CD4-positive, CD25-positive, alpha-beta regulatory T cell (primary cell): ENCODE results near the gene IRF2BP2. TPM values are rescaled to one million over a fixed set of nuclear protein-coding genes. Genes with fewer than 3 reads are reported as not detected.
A peak's percentile ranks its signal among the peaks of the same experiment; 100 is the strongest.

Experiments
- ATAC-seq, 2 donors: fragments of 150-1000 bp; cut with Tn5 transposase; one replicate each; pipeline ENCODE4 v1.10.0; 2021; ENCODE audit warnings: low read depth in 2 of 2, moderate number of reproducible peaks in 2 of 2, moderate library complexity in 1 of 2
- DNase-seq, 3 donors: peaks; one replicate each; pipeline versions ENCODE4 v3.0.0 to v3.0.0-alpha.2; 2012 to 2022; ENCODE audit warnings: mixed read lengths in 1 of 3
- H3K27ac ChIP-seq: one replicate; pipeline ENCODE4 v1.7.0; 2013; ENCODE audit warnings: mild to moderate bottlenecking, low read length; ENCODE audit not compliant: insufficient read depth, poor library complexity, severe bottlenecking
- H3K27me3 ChIP-seq: one replicate; pipeline ENCODE4 v1.7.0; 2013; ENCODE audit warnings: low read length; ENCODE audit not compliant: control insufficient read depth, insufficient read depth
- H3K36me3 ChIP-seq: one replicate; pipeline ENCODE4 v1.7.0; 2013; ENCODE audit warnings: mild to moderate bottlenecking, low read length, moderate library complexity; ENCODE audit not compliant: control insufficient read depth, insufficient read depth
- H3K4me1 ChIP-seq: 2 replicates; pipeline ENCODE4 v1.7.0; 2013; ENCODE audit warnings: mild to moderate bottlenecking, low read length; ENCODE audit not compliant: insufficient read depth, control insufficient read depth, poor library complexity, severe bottlenecking
- H3K4me3 ChIP-seq: one replicate; pipeline ENCODE4 v1.7.0; 2013; ENCODE audit warnings: low read depth, mild to moderate bottlenecking, low read length, moderate library complexity
- H3K9me3 ChIP-seq, 2 experiments: 1 replicate in 1 of 2; 2 replicates in 1 of 2; pipeline ENCODE4 v1.7.0; 2013; ENCODE audit warnings: low read length in 2 of 2, mild to moderate bottlenecking in 1 of 2, moderate library complexity in 1 of 2; ENCODE audit not compliant: control insufficient read depth in 2 of 2
- H3K27ac Mint-ChIP-seq, 3 donors: one replicate each; pipeline ENCODE4 v1.8.0; 2020 to 2022; ENCODE audit warnings: mild to moderate bottlenecking in 3 of 3, mixed read lengths in 3 of 3, moderate library complexity in 2 of 3
- H3K27me3 Mint-ChIP-seq: one replicate; pipeline ENCODE4 v1.8.0; 2022; ENCODE audit warnings: mild to moderate bottlenecking, mixed read lengths
- H3K36me3 Mint-ChIP-seq: one replicate; pipeline ENCODE4 v1.8.0; 2020; ENCODE audit warnings: mixed read lengths
- H3K4me1 Mint-ChIP-seq, 4 donors: one replicate each; pipeline ENCODE4 v1.8.0; 2020 to 2022; ENCODE audit warnings: mixed read lengths in 4 of 4, mild to moderate bottlenecking in 1 of 4
- H3K4me3 Mint-ChIP-seq, 4 donors: one replicate each; pipeline ENCODE4 v1.8.0; 2020 to 2022; ENCODE audit warnings: mild to moderate bottlenecking in 4 of 4, mixed read lengths in 4 of 4, moderate library complexity in 3 of 4
- H3K9me3 Mint-ChIP-seq, 7 donors: one replicate each; pipeline ENCODE4 v1.8.0; 2020 to 2022; ENCODE audit warnings: mixed read lengths in 7 of 7, mild to moderate bottlenecking in 3 of 7, moderate library complexity in 2 of 7
- polyA plus RNA-seq, 4 donors: library from polyadenylated mRNA; unstranded; fragments of 300-500 nt; fragmentation: Illumina TruSeq; gene quantifications; one replicate each; pipeline ENCODE4 v1.2.3, GENCODE V29; 2021
- total RNA-seq: library from RNA; stranded (reverse); gene quantifications from one replicate; pipeline ENCODE4 v1.2.3, GENCODE V29; 2022

IRF2BP2 gene
- total and polyA plus RNA-seq, 5 donors from 2014 or later: 21.1 to 375 (median 25.4) TPM

GRCh38 chr1:234617131-234617985 lies 7.4 kb upstream of the IRF2BP2 start:
- H3K27ac ChIP-seq: no peak overlapping the region
- peaks cover 6 to 17% (median 11%) of the 10 kb centered on the region in 4 donors for H3K4me1 Mint-ChIP-seq
- H3K9me3 ChIP-seq: no peaks in the 10 kb centered on the region
- H3K36me3 Mint-ChIP-seq: no peaks in the 10 kb centered on the region
- H3K4me3 Mint-ChIP-seq: no peak overlapping the region
- peaks cover 14% of the 10 kb centered on the region for H3K4me1 ChIP-seq
- H3K36me3 ChIP-seq: no peaks in the 10 kb centered on the region
- H3K27me3 ChIP-seq: peaks cover 1% of the 10 kb centered on the region
- no peak overlapping the region for H3K4me3 ChIP-seq
- ATAC-seq (no peak), DNase-seq (no peak)
- H3K27me3 Mint-ChIP-seq: peaks cover 7% of the 10 kb centered on the region
- peak overlapping the region in 1 of 3 donors; percentile 13 for H3K27ac Mint-ChIP-seq
- no peaks in the 10 kb centered on the region for H3K9me3 Mint-ChIP-seq

- H3K9me3 ChIP-seq: no peaks in the 10 kb centered on the region
- H3K36me3 Mint-ChIP-seq: no peaks in the 10 kb centered on the region
- H3K36me3 ChIP-seq: no peaks in the 10 kb centered on the region
- H3K9me3 Mint-ChIP-seq: no peaks in the 10 kb centered on the region
- peaks cover 1% of the 10 kb centered on the region for H3K27me3 ChIP-seq
- ATAC-seq: no peak
- DNase-seq: no peak
- no peak overlapping the region for H3K27ac ChIP-seq
- H3K27ac Mint-ChIP-seq: no peak overlapping the region
- peaks cover 6 to 24% (median 18%) of the 10 kb centered on the region in 4 donors for H3K4me1 Mint-ChIP-seq
- no peak overlapping the region for H3K4me3 Mint-ChIP-seq
- H3K4me3 ChIP-seq: no peak overlapping the region
- H3K4me1 ChIP-seq: peaks cover 21% of the 10 kb centered on the region
- peaks cover 7% of the 10 kb centered on the region for H3K27me3 Mint-ChIP-seq
Observed at GRCh38 chr1:234616644-234617043, 6.7 kb upstream of the IRF2BP2 start.

- Histone ChIP-seq H3K4me3 (no peak overlapping the region), H3K9me3 (no peaks in the 10 kb centered on the region), H3K36me3 (no peaks in the 10 kb centered on the region), H3K4me1 (peaks cover 31% of the 10 kb centered on the region), H3K27me3 (no peaks in the 10 kb centered on the region), H3K27ac (peak overlapping the region; percentile 99)
- Mint-ChIP-seq H3K27me3 (peaks cover 10% of the 10 kb centered on the region), H3K4me1 (peaks cover 11 to 30% (median 23%) of the 10 kb centered on the region in 4 donors), H3K4me3 (peak overlapping the region in 2 of 4 donors; percentile 11 to 81), H3K27ac (no peak overlapping the region), H3K36me3 (peaks cover 3% of the 10 kb centered on the region), H3K9me3 (peaks cover 0 to 2% (median 0%) of the 10 kb centered on the region in 7 donors)
- DNase-seq: no peak
- no peak for ATAC-seq
Observed at GRCh38 chr1:234614081-234614489, 4.1 kb upstream of the IRF2BP2 start.

GRCh38 chr1:234613128-234613875 lies 3.3 kb upstream of the IRF2BP2 start:
- peak overlapping the region; percentile 99 to 100 (median 99) for H3K27ac Mint-ChIP-seq
- peaks cover 3% of the 10 kb centered on the region for H3K36me3 Mint-ChIP-seq
- Histone ChIP-seq H3K27me3 (no peaks in the 10 kb centered on the region), H3K4me3 (peak overlapping the region; percentile 78), H3K4me1 (peaks cover 31% of the 10 kb centered on the region), H3K9me3 (no peaks in the 10 kb centered on the region), H3K36me3 (no peaks in the 10 kb centered on the region), H3K27ac (peak overlapping the region; percentile 99)
- H3K4me3 Mint-ChIP-seq: peak overlapping the region; percentile 81 to 95 (median 92)
- H3K4me1 Mint-ChIP-seq: peaks cover 11 to 30% (median 23%) of the 10 kb centered on the region in 4 donors
- H3K9me3 Mint-ChIP-seq: peaks cover 0 to 2% (median 0%) of the 10 kb centered on the region in 7 donors
- DNase-seq (peak in 1 of 3 donors; percentile 43), ATAC-seq (no peak)
- H3K27me3 Mint-ChIP-seq: peaks cover 12% of the 10 kb centered on the region

- Mint-ChIP-seq H3K36me3 (peaks cover 10% of the 10 kb centered on the region), H3K27me3 (peaks cover 16% of the 10 kb centered on the region)
- peak; percentile 17 for ATAC-seq
Observed at GRCh38 chr1:234612352-234613127, 2.6 kb upstream of the IRF2BP2 start.

GRCh38 chr1:234611847-234612351 lies 1.9 kb upstream of the IRF2BP2 start:
- peaks cover 11 to 40% (median 31%) of the 10 kb centered on the region in 4 donors for H3K4me1 Mint-ChIP-seq

More at GRCh38 chr1:234612352-234613127, 2.6 kb upstream of the IRF2BP2 start:
- H3K9me3 ChIP-seq: no peaks in the 10 kb centered on the region
- peaks cover 35% of the 10 kb centered on the region for H3K4me1 ChIP-seq
- peaks cover 3% of the 10 kb centered on the region for H3K36me3 ChIP-seq
- peak overlapping the region; percentile 81 to 95 (median 92) for H3K4me3 Mint-ChIP-seq
- peak overlapping the region; percentile 78 for H3K4me3 ChIP-seq
- H3K4me1 Mint-ChIP-seq: peaks cover 11 to 37% (median 27%) of the 10 kb centered on the region in 4 donors
- DNase-seq: peak; percentile 72 to 85 (median 73)
- H3K9me3 Mint-ChIP-seq: peaks cover 0 to 2% (median 0%) of the 10 kb centered on the region in 7 donors
- H3K27ac ChIP-seq: peak overlapping the region; percentile 99
- H3K27me3 ChIP-seq: no peaks in the 10 kb centered on the region
- peak overlapping the region; percentile 99 to 100 (median 99) for H3K27ac Mint-ChIP-seq

More at GRCh38 chr1:234611847-234612351, 1.9 kb upstream of the IRF2BP2 start:
- H3K9me3 ChIP-seq: no peaks in the 10 kb centered on the region
- H3K9me3 Mint-ChIP-seq: peaks cover 0 to 2% (median 0%) of the 10 kb centered on the region in 7 donors
- H3K27me3 ChIP-seq: no peaks in the 10 kb centered on the region
- H3K4me3 ChIP-seq: peak overlapping the region; percentile 78
- peak overlapping the region; percentile 99 to 100 (median 99) for H3K27ac Mint-ChIP-seq
- H3K4me3 Mint-ChIP-seq: peak overlapping the region; percentile 81 to 95 (median 92)
- H3K4me1 ChIP-seq: peaks cover 41% of the 10 kb centered on the region
- peaks cover 16% of the 10 kb centered on the region for H3K36me3 Mint-ChIP-seq
- peak overlapping the region; percentile 99 for H3K27ac ChIP-seq
- peaks cover 9% of the 10 kb centered on the region for H3K36me3 ChIP-seq
- H3K27me3 Mint-ChIP-seq: peaks cover 16% of the 10 kb centered on the region
- DNase-seq: peak in 1 of 3 donors; percentile 33
- no peak for ATAC-seq
